ENCODE data around the gene S100A12. TPM values are rescaled to one million over a fixed set of nuclear protein-coding genes. Genes with fewer than 3 reads are reported as not detected.

The S100A12 gene
- polyA plus RNA-seq, 1 donor, result 0.36 TPM

GRCh38 chr1:153345187-153346076 is 30.0 kb downstream of the S100A12 start:
- Histone ChIP-seq H3K27me3 (ENCODE audit: control insufficient read depth, insufficient read depth, low read length) (peaks cover 2% of the 10 kb centered on the region), H3K27ac (ENCODE audit: low read length) (no peak overlapping the region), H3K4me3 (ENCODE audit: low read length) (no peak overlapping the region), H3K9me3 (ENCODE audit: control insufficient read depth, low read depth, low read length) (no peaks in the 10 kb centered on the region), H3K4me1 (ENCODE audit: control insufficient read depth, insufficient read depth, low read length) (peaks cover 36% of the 10 kb centered on the region), H3K36me3 (ENCODE audit: control insufficient read depth, insufficient read depth, low read length) (no peaks in the 10 kb centered on the region)
- DNase-seq, result peak in 1 of 2 donors; percentile 40
- WGBS (ENCODE audit: insufficient coverage, low lambda C conversion rate), result 33% methylated on average over 1 of the region's 14 CpGs

- WGBS (ENCODE audit: insufficient coverage, low lambda C conversion rate), result no CpG with 5 or more reads among the region's 3 CpGs
- DNase-seq, result peak; percentile 56 to 62
- H3K9me3 ChIP-seq (ENCODE audit: control insufficient read depth, low read depth, low read length), result no peaks in the 10 kb centered on the region
- H3K4me3 ChIP-seq (ENCODE audit: low read length), result no peak overlapping the region
- no peaks in the 10 kb centered on the region for H3K27me3 ChIP-seq (ENCODE audit: control insufficient read depth, insufficient read depth, low read length)
- no peaks in the 10 kb centered on the region for H3K36me3 ChIP-seq (ENCODE audit: control insufficient read depth, insufficient read depth, low read length)
- H3K27ac ChIP-seq (ENCODE audit: low read length), result no peak overlapping the region
- H3K4me1 ChIP-seq (ENCODE audit: control insufficient read depth, insufficient read depth, low read length), result peaks cover 36% of the 10 kb centered on the region
These were observed 30.7 kb downstream of the S100A12 start for GRCh38 chr1:153344718-153345025.

- peaks cover 35% of the 10 kb centered on the region for H3K4me1 ChIP-seq (ENCODE audit: control insufficient read depth, insufficient read depth, low read length)
- no peaks in the 10 kb centered on the region for H3K27me3 ChIP-seq (ENCODE audit: control insufficient read depth, insufficient read depth, low read length)
- H3K27ac ChIP-seq (ENCODE audit: low read length), result no peak overlapping the region
- DNase-seq, result no peak
- WGBS (ENCODE audit: insufficient coverage, low lambda C conversion rate), result no CpG with 5 or more reads among the region's 9 CpGs
- H3K9me3 ChIP-seq (ENCODE audit: control insufficient read depth, low read depth, low read length), result no peaks in the 10 kb centered on the region
- H3K4me3 ChIP-seq (ENCODE audit: low read length), result no peak overlapping the region
- no peaks in the 10 kb centered on the region for H3K36me3 ChIP-seq (ENCODE audit: control insufficient read depth, insufficient read depth, low read length)
These were observed 31.4 kb downstream of the S100A12 start for GRCh38 chr1:153343811-153344717.

GRCh38 chr1:153343040-153343681 is 32.3 kb downstream of the S100A12 start:
- WGBS (ENCODE audit: insufficient coverage, low lambda C conversion rate), result no CpG with 5 or more reads among the region's 5 CpGs
- H3K9me3 ChIP-seq (ENCODE audit: control insufficient read depth, low read depth, low read length), result no peaks in the 10 kb centered on the region
- H3K36me3 ChIP-seq (ENCODE audit: control insufficient read depth, insufficient read depth, low read length), result no peaks in the 10 kb centered on the region
- DNase-seq, result no peak
- H3K4me1 ChIP-seq (ENCODE audit: control insufficient read depth, insufficient read depth, low read length), result peaks cover 28% of the 10 kb centered on the region
- H3K27me3 ChIP-seq (ENCODE audit: control insufficient read depth, insufficient read depth, low read length), result no peaks in the 10 kb centered on the region
- no peak overlapping the region for H3K27ac ChIP-seq (ENCODE audit: low read length)
- H3K4me3 ChIP-seq (ENCODE audit: low read length), result no peak overlapping the region

- Histone ChIP-seq H3K27me3 (ENCODE audit: control insufficient read depth, insufficient read depth, low read length) (no peaks in the 10 kb centered on the region), H3K36me3 (ENCODE audit: control insufficient read depth, insufficient read depth, low read length) (no peaks in the 10 kb centered on the region), H3K4me3 (ENCODE audit: low read length) (no peak overlapping the region), H3K4me1 (ENCODE audit: control insufficient read depth, insufficient read depth, low read length) (peaks cover 23% of the 10 kb centered on the region), H3K27ac (ENCODE audit: low read length) (no peak overlapping the region), H3K9me3 (ENCODE audit: control insufficient read depth, low read depth, low read length) (no peaks in the 10 kb centered on the region)
- 85% methylated on average over 2 of the region's 3 CpGs for WGBS (ENCODE audit: insufficient coverage, low lambda C conversion rate)
- no peak for DNase-seq
These were observed 33.2 kb downstream of the S100A12 start for GRCh38 chr1:153342178-153342577.

- no CpG with 5 or more reads among the region's 4 CpGs for WGBS (ENCODE audit: insufficient coverage, low lambda C conversion rate)
These were observed 33.9 kb downstream of the S100A12 start for GRCh38 chr1:153341431-153341934.

GRCh38 chr1:153340356-153340755 is 35.1 kb downstream of the S100A12 start:
- H3K36me3 ChIP-seq (ENCODE audit: control insufficient read depth, insufficient read depth, low read length), result no peaks in the 10 kb centered on the region
- H3K9me3 ChIP-seq (ENCODE audit: control insufficient read depth, low read depth, low read length), result no peaks in the 10 kb centered on the region
- H3K4me1 ChIP-seq (ENCODE audit: control insufficient read depth, insufficient read depth, low read length), result peaks cover 23% of the 10 kb centered on the region
- DNase-seq, result no peak
- H3K4me3 ChIP-seq (ENCODE audit: low read length), result no peak overlapping the region
- H3K27me3 ChIP-seq (ENCODE audit: control insufficient read depth, insufficient read depth, low read length), result no peaks in the 10 kb centered on the region
- 100% methylated on average over 1 of the region's 10 CpGs for WGBS (ENCODE audit: insufficient coverage, low lambda C conversion rate)
- H3K27ac ChIP-seq (ENCODE audit: low read length), result no peak overlapping the region

More at GRCh38 chr1:153341431-153341934, 33.9 kb downstream of the S100A12 start:
- Histone ChIP-seq H3K9me3 (ENCODE audit: control insufficient read depth, low read depth, low read length) (no peaks in the 10 kb centered on the region), H3K27me3 (ENCODE audit: control insufficient read depth, insufficient read depth, low read length) (no peaks in the 10 kb centered on the region), H3K4me3 (ENCODE audit: low read length) (no peak overlapping the region), H3K27ac (ENCODE audit: low read length) (no peak overlapping the region), H3K36me3 (ENCODE audit: control insufficient read depth, insufficient read depth, low read length) (no peaks in the 10 kb centered on the region), H3K4me1 (ENCODE audit: control insufficient read depth, insufficient read depth, low read length) (peaks cover 23% of the 10 kb centered on the region)
- DNase-seq, result no peak

- DNase-seq, result no peak
- Histone ChIP-seq H3K27me3 (ENCODE audit: control insufficient read depth, insufficient read depth, low read length) (no peaks in the 10 kb centered on the region), H3K4me3 (ENCODE audit: low read length) (no peak overlapping the region), H3K9me3 (ENCODE audit: control insufficient read depth, low read depth, low read length) (no peaks in the 10 kb centered on the region), H3K4me1 (ENCODE audit: control insufficient read depth, insufficient read depth, low read length) (peaks cover 20% of the 10 kb centered on the region), H3K27ac (ENCODE audit: low read length) (no peak overlapping the region), H3K36me3 (ENCODE audit: control insufficient read depth, insufficient read depth, low read length) (no peaks in the 10 kb centered on the region)
- no CpG with 5 or more reads among the region's 6 CpGs for WGBS (ENCODE audit: insufficient coverage, low lambda C conversion rate)
These were observed 35.6 kb downstream of the S100A12 start for GRCh38 chr1:153339802-153340201.

GRCh38 chr1:153337980-153338853 is 37.2 kb downstream of the S100A12 start:
- no peak overlapping the region for H3K4me3 ChIP-seq (ENCODE audit: low read length)
- no peaks in the 10 kb centered on the region for H3K36me3 ChIP-seq (ENCODE audit: control insufficient read depth, insufficient read depth, low read length)
- no peaks in the 10 kb centered on the region for H3K27me3 ChIP-seq (ENCODE audit: control insufficient read depth, insufficient read depth, low read length)
- no peak overlapping the region for H3K27ac ChIP-seq (ENCODE audit: low read length)
- no peak for DNase-seq
- no peaks in the 10 kb centered on the region for H3K9me3 ChIP-seq (ENCODE audit: control insufficient read depth, low read depth, low read length)
- H3K4me1 ChIP-seq (ENCODE audit: control insufficient read depth, insufficient read depth, low read length), result peaks cover 6% of the 10 kb centered on the region
- WGBS (ENCODE audit: insufficient coverage, low lambda C conversion rate), result 72% methylated on average over 5 of the region's 8 CpGs

All from large intestine (tissue), 3 donors.